GM23248 (cell line): Measurements from ENCODE around the gene DOCK3. TPM values are rescaled to one million over a fixed set of nuclear protein-coding genes. Genes with fewer than 3 reads are reported as not detected.

Source experiments
- DNase-seq: peaks from one replicate; pipeline ENCODE4 v3.0.0-alpha.2; 2015
- H2AFZ ChIP-seq: fragments of 200-600 bp; sonication (generic); 2 replicates; pipeline ENCODE4 v1.6.1; 2016; ENCODE audit warnings: antibody characterized with exemption
- H3F3A ChIP-seq: fragments of 200-600 bp; sonication (generic); 2 replicates; pipeline ENCODE4 v1.6.1; 2016; ENCODE audit warnings: mild to moderate bottlenecking, antibody characterized with exemption, mixed run types; ENCODE audit not compliant: insufficient read depth
- H3K27ac ChIP-seq: fragments of 200-600 bp; sonication (generic); 2 replicates; pipeline ENCODE4 v1.5.1; 2016; ENCODE audit warnings: mild to moderate bottlenecking
- H3K27me3 ChIP-seq: fragments of 200-600 bp; sonication (generic); replicated peaks from 2 replicates; pipeline ENCODE4 v1.6.1; 2016; ENCODE audit warnings: mild to moderate bottlenecking; ENCODE audit not compliant: insufficient read depth
- H3K36me3 ChIP-seq: fragments of 200-600 bp; sonication (generic); 2 replicates; pipeline ENCODE4 v1.6.1; 2016; ENCODE audit warnings: low read depth, mild to moderate bottlenecking
- H3K4me1 ChIP-seq: fragments of 200-600 bp; sonication (generic); 2 replicates; pipeline ENCODE4 v1.6.1; 2016; ENCODE audit warnings: mild to moderate bottlenecking; ENCODE audit not compliant: insufficient read depth
- H3K4me2 ChIP-seq: fragments of 200-600 bp; sonication (generic); one replicate; pipeline ENCODE4 v1.6.1; 2016; ENCODE audit warnings: mild to moderate bottlenecking; ENCODE audit not compliant: unreplicated experiment
- H3K4me3 ChIP-seq: fragments of 200-600 bp; sonication (generic); 2 replicates; pipeline ENCODE4 v1.5.1; 2016; ENCODE audit warnings: mild to moderate bottlenecking
- H3K79me2 ChIP-seq: fragments of 200-600 bp; sonication (generic); 2 replicates; pipeline ENCODE4 v1.6.1; 2016; ENCODE audit warnings: mild to moderate bottlenecking; ENCODE audit not compliant: insufficient read depth
- H3K9ac ChIP-seq: fragments of 200-600 bp; sonication (generic); 2 replicates; pipeline ENCODE4 v1.6.1; 2016; ENCODE audit warnings: mild to moderate bottlenecking
- H3K9me2 ChIP-seq: fragments of 200-600 bp; sonication (generic); 2 replicates; pipeline ENCODE4 v1.6.1; 2016; ENCODE audit warnings: mixed run types, mild to moderate bottlenecking, moderate library complexity; ENCODE audit not compliant: insufficient read depth
- H3K9me3 ChIP-seq: fragments of 200-600 bp; sonication (generic); one replicate; pipeline ENCODE4 v1.6.1; 2017; ENCODE audit warnings: low read depth
- H4K20me1 ChIP-seq: fragments of 200-600 bp; sonication (generic); 2 replicates; pipeline ENCODE4 v1.6.0; 2016; ENCODE audit not compliant: insufficient read depth
- EZH2 ChIP-seq: fragments of 200-600 bp; sonication (generic); IDR thresholded peaks from 2 replicates; pipeline ENCODE4 v1.6.1; 2018; ENCODE audit warnings: antibody characterized with exemption, mild to moderate bottlenecking; ENCODE audit not compliant: insufficient read depth, poor library complexity, severe bottlenecking
- EZH2phosphoT487 ChIP-seq: fragments of 200-600 bp; sonication (generic); IDR thresholded peaks from 2 replicates; pipeline ENCODE4 v1.6.1; 2018; ENCODE audit warnings: antibody characterized with exemption, moderate library complexity, mild to moderate bottlenecking, low read depth; ENCODE audit not compliant: insufficient read depth
- WGBS, 2 experiments: methylation state at CpG; one replicate each; pipeline ENCODE4 v1.1.6; 2015 to 2017; ENCODE audit warnings: low lambda C conversion rate in 2 of 2, low coverage in 1 of 2; ENCODE audit errors: missing lambda C conversion rate in 2 of 2; 5-methylcytosine and 5-hydroxymethylcytosine counted together
- in situ Hi-C: fragments of 300-500 bp; cut with MboI; formaldehyde crosslinking; loops from 2 replicates; pipeline ENCODE4 v1.15.0; 2020
- polyA plus RNA-seq: library from polyadenylated mRNA; unstranded; fragments of >200 nt; fragmentation: Nextera tagmentation; extraction: Ambion mirVana; gene quantifications from 2 replicates; pipeline ENCODE4 v1.2.1, GENCODE V29; 2016
- total RNA-seq: library from RNA; depleted of rRNA; stranded (reverse); fragments of >200 nt; shearing (Covaris generic); gene quantifications from 2 replicates; pipeline ENCODE4 v1.2.3, GENCODE V29; 2014

DOCK3 gene
- total and polyA plus RNA-seq, 2 experiments from 2014 or later: 0.23 to 0.43 TPM

GRCh38 chr3:51379746-51380455 lies 705.2 kb downstream of the DOCK3 start:
- 71 to 77% methylated on average over 6 to 8 of the region's 8 CpGs for WGBS, 2 experiments
- peaks cover 18% of the 10 kb centered on the region for H3K79me2 ChIP-seq
- no peak overlapping the region for H3K4me2 ChIP-seq
- no peak overlapping the region for H3K4me3 ChIP-seq
- H3F3A ChIP-seq: no peaks in the 10 kb centered on the region
- no peaks in the 10 kb centered on the region for H3K27me3 ChIP-seq
- no peaks in the 10 kb centered on the region for H4K20me1 ChIP-seq
- H3K9ac ChIP-seq: no peak overlapping the region
- in situ Hi-C loops: loop anchor here (10.0 kb wide), 1 partner anchor 755 kb away; no protein-coding TSS in a partner anchor
- no peak overlapping the region for H2AFZ ChIP-seq
- no peak for DNase-seq
- H3K9me3 ChIP-seq: no peaks in the 10 kb centered on the region
- TF ChIP-seq EZH2 (no peak), EZH2phosphoT487 (no peak)
- no peaks in the 10 kb centered on the region for H3K36me3 ChIP-seq
- no peaks in the 10 kb centered on the region; the same call in 1 of the 2 replicates for H3K4me1 ChIP-seq
- no peak overlapping the region for H3K27ac ChIP-seq
- no peaks in the 10 kb centered on the region for H3K9me2 ChIP-seq

DNA sequence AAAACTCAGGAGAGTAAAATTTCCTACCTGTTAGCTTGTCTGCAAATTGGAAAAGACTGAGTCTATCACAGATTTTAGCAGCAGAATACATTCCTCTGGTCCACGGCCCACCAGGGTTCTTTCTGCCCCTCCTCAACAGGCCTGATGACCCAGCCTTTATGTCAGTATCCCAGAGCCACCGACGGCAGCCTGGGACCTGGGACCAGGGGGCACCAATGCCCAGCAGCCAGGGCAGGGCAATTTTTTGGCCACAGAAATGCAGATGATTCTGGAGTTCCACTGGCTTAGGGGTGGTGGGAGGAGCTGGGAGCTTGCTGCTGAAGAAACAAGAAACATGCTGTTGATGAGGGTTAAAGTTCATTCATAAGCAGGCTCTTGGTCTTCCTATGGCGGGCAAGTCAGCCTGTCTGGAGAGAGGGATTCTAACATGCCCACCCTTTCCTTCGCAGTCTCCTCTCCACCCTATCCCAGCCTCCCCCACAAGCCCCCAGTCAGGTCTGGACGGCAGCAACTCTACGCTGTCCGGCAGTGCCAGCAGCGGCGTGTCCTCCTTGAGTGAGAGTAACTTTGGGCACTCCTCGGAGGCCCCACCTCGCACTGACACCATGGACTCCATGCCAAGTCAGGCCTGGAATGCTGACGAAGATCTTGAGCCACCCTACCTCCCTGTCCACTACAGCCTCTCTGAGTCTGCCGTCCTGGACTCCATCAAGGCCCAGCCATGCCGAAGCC lies 706.0 kb downstream of the DOCK3 start:
- H3K36me3 ChIP-seq: no peaks in the 10 kb centered on the region
- H3K79me2 ChIP-seq: peaks cover 24% of the 10 kb centered on the region
- no peaks in the 10 kb centered on the region for H3F3A ChIP-seq
- in situ Hi-C loops: no loop called here
- no peak overlapping the region for H3K4me2 ChIP-seq
- no peaks in the 10 kb centered on the region for H4K20me1 ChIP-seq
- no peak overlapping the region for H2AFZ ChIP-seq
- no peaks in the 10 kb centered on the region; the same call in 1 of the 2 replicates for H3K4me1 ChIP-seq
- whole genome bisulfite sequencing, 2 experiments: 53 to 58% methylated on average over 15 of the region's 15 CpGs
- no peaks in the 10 kb centered on the region for H3K9me2 ChIP-seq
- no peak overlapping the region for H3K9ac ChIP-seq
- H3K27me3 ChIP-seq: no peaks in the 10 kb centered on the region
- DNase-seq: no peak
- TF ChIP-seq EZH2phosphoT487: no peak
- H3K9me3 ChIP-seq: no peaks in the 10 kb centered on the region
- no peak overlapping the region for H3K27ac ChIP-seq
- H3K4me3 ChIP-seq: no peak overlapping the region

DNA sequence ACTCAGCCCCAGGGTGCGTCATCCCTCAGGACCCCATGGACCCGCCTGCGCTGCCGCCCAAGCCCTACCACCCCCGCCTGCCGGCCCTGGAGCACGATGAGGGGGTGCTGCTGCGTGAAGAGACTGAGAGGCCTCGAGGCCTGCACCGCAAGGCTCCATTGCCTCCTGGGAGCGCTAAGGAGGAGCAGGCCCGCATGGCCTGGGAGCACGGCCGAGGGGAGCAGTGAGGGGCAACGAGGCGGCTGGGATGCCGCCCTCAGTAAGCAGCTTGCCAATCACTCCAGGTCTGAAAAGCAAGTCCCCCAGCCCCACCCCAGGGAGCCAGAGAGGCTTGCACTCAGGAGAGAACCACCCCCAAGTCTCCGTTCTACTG lies 706.6 kb downstream of the DOCK3 start:
- in situ Hi-C loops: no loop called here
- H3K4me2 ChIP-seq: no peak overlapping the region
- no peaks in the 10 kb centered on the region for H3K9me2 ChIP-seq
- H3K27me3 ChIP-seq: no peaks in the 10 kb centered on the region
- no peaks in the 10 kb centered on the region for H3K36me3 ChIP-seq
- H3K9ac ChIP-seq: no peak overlapping the region
- H2AFZ ChIP-seq: no peak overlapping the region
- no peak overlapping the region for H3K27ac ChIP-seq
- peaks cover 3% of the 10 kb centered on the region for H3K4me1 ChIP-seq
- H3K4me3 ChIP-seq: no peak overlapping the region
- no peaks in the 10 kb centered on the region for H3K9me3 ChIP-seq
- H4K20me1 ChIP-seq: no peaks in the 10 kb centered on the region
- H3F3A ChIP-seq: peaks cover 2% of the 10 kb centered on the region; the same call in 1 of the 2 replicates
- TF ChIP-seq EZH2phosphoT487: no peak
- no peak for TF ChIP-seq EZH2
- peaks cover 29% of the 10 kb centered on the region for H3K79me2 ChIP-seq
- 90 to 92% methylated on average over 18 of the region's 18 CpGs for WGBS, 2 experiments
- no peak for DNase-seq

GRCh38 chr3:51382076-51382745 lies 707.5 kb downstream of the DOCK3 start:
- no peak overlapping the region for H3K9ac ChIP-seq
- TF ChIP-seq EZH2 (no peak), EZH2phosphoT487 (no peak)
- in situ Hi-C loops: no loop called here
- H3K9me2 ChIP-seq: no peaks in the 10 kb centered on the region
- H3K27me3 ChIP-seq: no peaks in the 10 kb centered on the region
- H3K4me1 ChIP-seq: peaks cover 10% of the 10 kb centered on the region
- no peak overlapping the region for H3K27ac ChIP-seq
- 95 to 97% methylated on average over 4 of the region's 4 CpGs for WGBS, 2 experiments
- no peaks in the 10 kb centered on the region for H3K9me3 ChIP-seq
- no peak overlapping the region for H2AFZ ChIP-seq
- no peak for DNase-seq
- no peak overlapping the region for H3K4me2 ChIP-seq
- H4K20me1 ChIP-seq: no peaks in the 10 kb centered on the region
- H3K4me3 ChIP-seq: no peak overlapping the region
- H3K36me3 ChIP-seq: no peaks in the 10 kb centered on the region
- peaks cover 38% of the 10 kb centered on the region for H3K79me2 ChIP-seq
- peaks cover 10% of the 10 kb centered on the region; the same call in 1 of the 2 replicates for H3F3A ChIP-seq
